Neural progenitor cell (in vitro differentiated cells): Measurements from ENCODE around the gene BEST2.
A peak's percentile ranks its signal among the peaks of the same experiment; 100 is the strongest.
"Not testable (repeated sequence)": the region's sequence is repeated elsewhere in the genome, so short reads cannot be mapped to it uniquely, and the experiment has no call there.

Experiments
- EZH2 ChIP-seq: fragments of 200-600 bp; sonication (generic); IDR thresholded peaks from 2 replicates; pipeline ENCODE4 v1.6.1; 2017; ENCODE audit warnings: antibody characterized with exemption, mild to moderate bottlenecking, moderate library complexity
- TF ChIP-seq, protein P1 (sequence below): fragments of 200-600 bp; sonication (generic); IDR thresholded peaks from 2 replicates; pipeline ENCODE4 v1.5.1; 2017; ENCODE audit warnings: antibody characterized with exemption, mild to moderate bottlenecking

GRCh38 chr19:12712077-12712476 lies 39.5 kb upstream of the BEST2 start:
- TF ChIP-seq, protein P1, sequence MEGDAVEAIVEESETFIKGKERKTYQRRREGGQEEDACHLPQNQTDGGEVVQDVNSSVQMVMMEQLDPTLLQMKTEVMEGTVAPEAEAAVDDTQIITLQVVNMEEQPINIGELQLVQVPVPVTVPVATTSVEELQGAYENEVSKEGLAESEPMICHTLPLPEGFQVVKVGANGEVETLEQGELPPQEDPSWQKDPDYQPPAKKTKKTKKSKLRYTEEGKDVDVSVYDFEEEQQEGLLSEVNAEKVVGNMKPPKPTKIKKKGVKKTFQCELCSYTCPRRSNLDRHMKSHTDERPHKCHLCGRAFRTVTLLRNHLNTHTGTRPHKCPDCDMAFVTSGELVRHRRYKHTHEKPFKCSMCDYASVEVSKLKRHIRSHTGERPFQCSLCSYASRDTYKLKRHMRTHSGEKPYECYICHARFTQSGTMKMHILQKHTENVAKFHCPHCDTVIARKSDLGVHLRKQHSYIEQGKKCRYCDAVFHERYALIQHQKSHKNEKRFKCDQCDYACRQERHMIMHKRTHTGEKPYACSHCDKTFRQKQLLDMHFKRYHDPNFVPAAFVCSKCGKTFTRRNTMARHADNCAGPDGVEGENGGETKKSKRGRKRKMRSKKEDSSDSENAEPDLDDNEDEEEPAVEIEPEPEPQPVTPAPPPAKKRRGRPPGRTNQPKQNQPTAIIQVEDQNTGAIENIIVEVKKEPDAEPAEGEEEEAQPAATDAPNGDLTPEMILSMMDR: peak; percentile 44
- not testable (repeated sequence) for TF ChIP-seq EZH2
